Prostate gland (tissue), 2 donors: Measurements from ENCODE around the gene TLE6.

Experiments used
- POLR2AphosphoS5 ChIP-seq: sonication (generic); formaldehyde crosslinking; IDR thresholded peaks from one replicate; pipeline ENCODE4 v1.6.1; 2017; ENCODE audit warnings: antibody characterized with exemption
- TF ChIP-seq, protein P1 (sequence below), 4 experiments: fragments of 200-600 bp in 2 of 4; fragments of 450-650 bp in 2 of 4; sonication (generic) in 2 of 4; IDR thresholded peaks; 1 replicate in 3 of 4; 2 replicates in 1 of 4; pipeline ENCODE4 v1.5.1; 2016 to 2019; ENCODE audit warnings: antibody characterized with exemption in 4 of 4, mild to moderate bottlenecking in 2 of 4, moderate library complexity in 2 of 4

DNA sequence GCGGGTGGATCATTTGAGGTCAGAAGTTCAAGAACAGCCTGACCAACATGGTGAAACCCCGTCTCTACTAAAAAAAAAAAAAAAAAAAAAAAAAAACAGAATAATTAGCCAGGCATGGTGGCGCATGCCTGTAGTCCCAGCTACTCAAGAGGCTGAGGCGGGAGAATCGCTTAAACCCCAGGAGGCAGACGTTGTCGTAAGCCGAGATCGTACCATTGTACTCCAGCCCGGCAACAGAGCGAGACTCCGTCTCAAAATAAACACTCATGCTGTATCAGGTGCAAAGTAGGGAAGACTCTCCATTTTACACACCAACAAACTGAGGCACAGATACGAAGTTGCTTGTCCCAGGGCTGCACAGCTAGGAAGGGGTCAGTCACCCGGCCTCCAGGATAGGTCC is 15.6 kb downstream of the TLE6 start:
- TF ChIP-seq, protein P1, sequence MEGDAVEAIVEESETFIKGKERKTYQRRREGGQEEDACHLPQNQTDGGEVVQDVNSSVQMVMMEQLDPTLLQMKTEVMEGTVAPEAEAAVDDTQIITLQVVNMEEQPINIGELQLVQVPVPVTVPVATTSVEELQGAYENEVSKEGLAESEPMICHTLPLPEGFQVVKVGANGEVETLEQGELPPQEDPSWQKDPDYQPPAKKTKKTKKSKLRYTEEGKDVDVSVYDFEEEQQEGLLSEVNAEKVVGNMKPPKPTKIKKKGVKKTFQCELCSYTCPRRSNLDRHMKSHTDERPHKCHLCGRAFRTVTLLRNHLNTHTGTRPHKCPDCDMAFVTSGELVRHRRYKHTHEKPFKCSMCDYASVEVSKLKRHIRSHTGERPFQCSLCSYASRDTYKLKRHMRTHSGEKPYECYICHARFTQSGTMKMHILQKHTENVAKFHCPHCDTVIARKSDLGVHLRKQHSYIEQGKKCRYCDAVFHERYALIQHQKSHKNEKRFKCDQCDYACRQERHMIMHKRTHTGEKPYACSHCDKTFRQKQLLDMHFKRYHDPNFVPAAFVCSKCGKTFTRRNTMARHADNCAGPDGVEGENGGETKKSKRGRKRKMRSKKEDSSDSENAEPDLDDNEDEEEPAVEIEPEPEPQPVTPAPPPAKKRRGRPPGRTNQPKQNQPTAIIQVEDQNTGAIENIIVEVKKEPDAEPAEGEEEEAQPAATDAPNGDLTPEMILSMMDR (IDR thresholded peaks at IDR 0.05) = no peak
- TF ChIP-seq POLR2AphosphoS5 = no peak
